Measurements from ENCODE around the gene SLPI.

- no peak for TF ChIP-seq POLR2A (IDR thresholded peaks at IDR 0.05)
- TF ChIP-seq CTCF (IDR thresholded peaks at IDR 0.05): no peak
- no peak for TF ChIP-seq POLR2AphosphoS5 (IDR thresholded peaks at IDR 0.05)
- no peak for TF ChIP-seq EP300 (IDR thresholded peaks at IDR 0.05)
Observed at GRCh38 chr20:45269056-45269455, 14.7 kb upstream of the SLPI start.
